Body of pancreas (tissue), 4 donors: Measurements from ENCODE around the gene GRIN2C. TPM values are rescaled to one million over a fixed set of nuclear protein-coding genes. Genes with fewer than 3 reads are reported as not detected.

Experiments
- ATAC-seq: fragments of 150-250 bp; one replicate; pipeline ENCODE4 v1.9.1; 2016
- DNase-seq, 4 donors: peaks; one replicate each; pipeline ENCODE4 v3.0.0-alpha.2; 2019
- H3K27ac ChIP-seq, 4 donors: fragments of 200-600 bp; sonication (generic); 1 replicate in 3 of 4; 2 replicates in 1 of 4; pipeline versions ENCODE4 v1.5.1 to v1.6.1; 2016 to 2019; ENCODE audit warnings: mild to moderate bottlenecking in 1 of 4, mixed read lengths in 1 of 4, moderate library complexity in 1 of 4
- H3K27me3 ChIP-seq, 2 donors: fragments of 200-600 bp; sonication (generic); one replicate each; pipeline ENCODE4 v1.6.0; 2016; ENCODE audit warnings: mild to moderate bottlenecking in 1 of 2
- H3K36me3 ChIP-seq, 2 donors: fragments of 200-600 bp; sonication (generic); replicated peaks in 1 of 2; 2 replicates each; pipeline ENCODE4 v1.5.1; 2016; ENCODE audit warnings: low read depth in 2 of 2; ENCODE audit not compliant: insufficient read depth in 1 of 2
- H3K4me1 ChIP-seq: fragments of 200-600 bp; sonication (generic); one replicate; pipeline ENCODE4 v1.6.0; 2016
- H3K4me3 ChIP-seq, 2 donors: fragments of 200-600 bp; sonication (generic); 1 replicate in 1 of 2; 2 replicates in 1 of 2; pipeline ENCODE4 v1.5.1; 2016 to 2019
- H3K9me3 ChIP-seq, 3 donors: fragments of 200-600 bp; sonication (generic); 1 replicate in 2 of 3; 2 replicates in 1 of 3; pipeline ENCODE4 v1.5.1; 2016
- CTCF ChIP-seq, 7 experiments: fragments of 450-650 bp in 4 of 7; fragments of 200-600 bp in 3 of 7; sonication (generic) in 3 of 7; IDR thresholded peaks; one replicate each; pipeline ENCODE4 v1.5.1; 2016 to 2019; ENCODE audit warnings: antibody characterized with exemption in 7 of 7
- POLR2A ChIP-seq, 3 donors: fragments of 450-650 bp; IDR thresholded peaks; one replicate each; pipeline ENCODE4 v1.6.1; 2016; ENCODE audit warnings: antibody characterized with exemption in 3 of 3, mild to moderate bottlenecking in 2 of 3
- WGBS, 2 donors: methylation state at CpG; one replicate each; pipeline ENCODE4 v1.1.5; 2017; 5-methylcytosine and 5-hydroxymethylcytosine counted together
- intact Hi-C: fragments of 100-400 bp; cut with DNase I; formaldehyde crosslinking; loops from one replicate; pipeline ENCODE4 v1.15.1; 2023
- total RNA-seq, 2 donors: library from RNA; depleted of rRNA; stranded (reverse); fragments of >200 nt; gene quantifications; one replicate each; pipeline ENCODE4 v1.1.0, GENCODE V29; 2016

The GRIN2C gene
- total RNA-seq, 2 donors from 2014 or later = not detected

GRCh38 chr17:74822939-74823367 lies 36.7 kb downstream of the GRIN2C start:
- DNase-seq (no peak), ATAC-seq (no peak)
- Histone ChIP-seq H3K36me3 (no peaks in the 10 kb centered on the region), H3K27ac (no peak overlapping the region), H3K27me3 (no peaks in the 10 kb centered on the region), H3K9me3 (no peaks in the 10 kb centered on the region), H3K4me3 (no peak overlapping the region), H3K4me1 (no peaks in the 10 kb centered on the region)
- TF ChIP-seq CTCF (IDR thresholded peaks at IDR 0.05) = no peak
- TF ChIP-seq POLR2A (IDR thresholded peaks at IDR 0.05) = no peak
- intact Hi-C loops = no loop called here
- WGBS, 2 donors = 82 to 87% methylated on average over 12 of the region's 12 CpGs

- H3K27ac ChIP-seq = no peak overlapping the region
- TF ChIP-seq POLR2A (IDR thresholded peaks at IDR 0.05) = no peak
- no peak for TF ChIP-seq CTCF (IDR thresholded peaks at IDR 0.05)
- no peaks in the 10 kb centered on the region for H3K9me3 ChIP-seq
- no peaks in the 10 kb centered on the region for H3K4me1 ChIP-seq
- intact Hi-C loops = no loop called here
- WGBS, 2 donors = 82 to 94% methylated on average over 9 to 15 of the region's 15 CpGs
- no peaks in the 10 kb centered on the region for H3K27me3 ChIP-seq
- H3K36me3 ChIP-seq = no peaks in the 10 kb centered on the region
- ATAC-seq (no peak), DNase-seq (no peak)
- H3K4me3 ChIP-seq = no peak overlapping the region
These were observed 37.2 kb downstream of the GRIN2C start for GRCh38 chr17:74822335-74822938.

GRCh38 chr17:74821655-74822334 lies 37.9 kb downstream of the GRIN2C start:
- no peak for TF ChIP-seq POLR2A (IDR thresholded peaks at IDR 0.05)
- TF ChIP-seq CTCF (IDR thresholded peaks at IDR 0.05) = no peak
- Histone ChIP-seq H3K4me1 (no peaks in the 10 kb centered on the region), H3K27me3 (no peaks in the 10 kb centered on the region), H3K27ac (no peak overlapping the region), H3K36me3 (no peaks in the 10 kb centered on the region), H3K4me3 (no peak overlapping the region), H3K9me3 (no peaks in the 10 kb centered on the region)
- ATAC-seq (no peak), DNase-seq (no peak)
- 79 to 85% methylated on average over 12 to 13 of the region's 13 CpGs for WGBS, 2 donors
- intact Hi-C loops = no loop called here

- Histone ChIP-seq H3K4me3 (no peak overlapping the region), H3K36me3 (no peaks in the 10 kb centered on the region), H3K27ac (no peak overlapping the region), H3K27me3 (no peaks in the 10 kb centered on the region), H3K9me3 (no peaks in the 10 kb centered on the region), H3K4me1 (no peaks in the 10 kb centered on the region)
- TF ChIP-seq POLR2A (IDR thresholded peaks at IDR 0.05) = no peak
- no peak for TF ChIP-seq CTCF (IDR thresholded peaks at IDR 0.05)
- DNase-seq = no peak
- WGBS, 2 donors = 87 to 95% methylated on average over 11 to 16 of the region's 16 CpGs
- ATAC-seq = no peak
- intact Hi-C loops = no loop called here
These were observed 39.8 kb downstream of the GRIN2C start for GRCh38 chr17:74819801-74820436.
